PFSK-1 (cell line): Measurements from ENCODE around the gene ADAMTS16.
A peak's percentile ranks its signal among the peaks of the same experiment; 100 is the strongest.

Experiments used
- FOXP2 ChIP-seq: optimal IDR thresholded peaks from 2 replicates; pipeline ENCODE3; 2011; ENCODE audit warnings: borderline replicate concordance, control low read depth, inconsistent platforms; ENCODE audit not compliant: insufficient read depth; ENCODE audit errors: extremely low read length, extremely low read depth
- POLR2AphosphoS5 ChIP-seq: IDR thresholded peaks from 2 replicates; pipeline ENCODE4 v1.6.1; 2012; ENCODE audit warnings: low read depth, mild to moderate bottlenecking, control low read depth, low read length, moderate library complexity
- REST ChIP-seq, 2 experiments: IDR thresholded peaks; 2 replicates each; pipeline versions ENCODE4 v1.6.1 to v1.8.0; 2011 to 2012; ENCODE audit warnings: low read depth in 2 of 2, low read length in 2 of 2, control low read depth in 1 of 2, inconsistent platforms in 1 of 2, mild to moderate bottlenecking in 1 of 2, moderate library complexity in 1 of 2; ENCODE audit not compliant: insufficient read depth in 1 of 2
- SIN3A ChIP-seq: IDR thresholded peaks from 2 replicates; pipeline ENCODE4 v1.6.1; 2012; ENCODE audit warnings: mild to moderate bottlenecking, low read length, moderate library complexity, borderline replicate concordance; ENCODE audit not compliant: insufficient read depth
- TAF1 ChIP-seq: IDR thresholded peaks from 2 replicates; pipeline ENCODE4 v1.6.1; 2012; ENCODE audit warnings: low read length, control low read depth, borderline replicate concordance; ENCODE audit not compliant: insufficient read depth

The ADAMTS16 gene

GRCh38 chr5:5150667-5151066 is 10.5 kb downstream of the ADAMTS16 start:
- TF ChIP-seq POLR2AphosphoS5 (no peak), TAF1 (no peak), SIN3A (no peak), REST (IDR thresholded peaks at IDR 0.05; ENCODE audit: insufficient read depth in 1 of 2, low read depth in 2 of 2, low read length in 2 of 2) (no peak), FOXP2 (no peak)

- TF ChIP-seq FOXP2: no peak
- no peak for TF ChIP-seq POLR2AphosphoS5
- no peak for TF ChIP-seq REST (IDR thresholded peaks at IDR 0.05; ENCODE audit: insufficient read depth in 1 of 2, low read depth in 2 of 2, low read length in 2 of 2)
Observed at GRCh38 chr5:5154733-5155132, 14.6 kb downstream of the ADAMTS16 start.

- TF ChIP-seq POLR2AphosphoS5 (no peak), TAF1 (no peak), REST (IDR thresholded peaks at IDR 0.05; ENCODE audit: insufficient read depth in 1 of 2, low read depth in 2 of 2, low read length in 2 of 2) (no peak), SIN3A (no peak), FOXP2 (peak; percentile 86)
Observed at GRCh38 chr5:5155617-5156016, 15.5 kb downstream of the ADAMTS16 start.

DNA sequence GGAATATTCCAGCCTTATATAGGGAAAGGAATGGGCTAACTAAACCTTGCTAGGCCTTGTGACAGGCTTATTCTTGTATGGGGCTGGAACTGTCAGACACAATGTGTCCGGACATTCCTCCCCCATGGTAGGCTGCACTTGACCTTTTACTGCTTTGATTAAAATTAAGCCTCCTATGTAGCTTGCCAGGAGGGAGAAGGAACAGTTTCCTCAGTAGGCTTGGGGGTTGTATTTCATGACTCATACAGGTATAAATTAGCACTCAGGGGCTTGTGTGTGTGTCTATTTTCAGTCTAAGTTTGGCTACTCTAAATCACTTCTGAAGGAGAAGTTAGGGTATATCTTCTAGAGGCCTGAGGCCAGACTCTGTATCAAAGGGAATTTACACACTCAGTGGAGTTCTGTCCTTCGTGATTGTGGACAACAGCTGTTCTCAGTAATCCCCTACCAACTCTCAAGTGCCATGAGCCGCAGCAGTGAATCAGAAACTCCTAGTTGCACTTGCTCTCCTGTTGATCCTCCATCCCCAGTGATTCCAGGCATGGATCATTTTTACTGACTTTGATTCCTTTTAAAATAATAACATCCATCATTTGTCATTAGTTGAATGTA is 16.4 kb downstream of the ADAMTS16 start:
- 0 out of 4 replicates have a peak, but pooled peaks of 1 of the 2 experiments have one; percentile 21 for TF ChIP-seq REST (IDR thresholded peaks at IDR 0.05; ENCODE audit: insufficient read depth in 1 of 2, low read depth in 2 of 2, low read length in 2 of 2)
- TF ChIP-seq FOXP2: no peak
- TF ChIP-seq TAF1: no peak

GRCh38 chr5:5158472-5158895 is 18.4 kb downstream of the ADAMTS16 start:
- no peak for TF ChIP-seq POLR2AphosphoS5
- TF ChIP-seq SIN3A: no peak
- no peak for TF ChIP-seq TAF1
- no peak for TF ChIP-seq REST (IDR thresholded peaks at IDR 0.05; ENCODE audit: insufficient read depth in 1 of 2, low read depth in 2 of 2, low read length in 2 of 2)
- TF ChIP-seq FOXP2: no peak
